Measurements from ENCODE around the gene WDR91. TPM values are rescaled to one million over a fixed set of nuclear protein-coding genes. Genes with fewer than 3 reads are reported as not detected.

Gene WDR91
- total RNA-seq, 1 donor from 2014 or later, result 5.4 TPM

- Mint-ChIP-seq H3K4me1 (peaks cover 4% of the 10 kb centered on the region), H3K27ac (no peak overlapping the region), H3K9me3 (peaks cover 12% of the 10 kb centered on the region), H3K36me3 (peaks cover 60% of the 10 kb centered on the region), H3K4me3 (no peak overlapping the region), H3K27me3 (ENCODE audit: insufficient read depth, low read depth) (peaks cover 8% of the 10 kb centered on the region)
- H2AFZ ChIP-seq (replicated peaks), result no peak overlapping the region
- no peak overlapping the region for H3K9ac ChIP-seq
- no peaks in the 10 kb centered on the region for H3K36me3 ChIP-seq
- DNase-seq (ENCODE audit: low spot score), result no peak
- no peak overlapping the region for H3K4me2 ChIP-seq
- H3K27ac ChIP-seq, result no peak overlapping the region
- no peaks in the 10 kb centered on the region for H3K4me1 ChIP-seq
- no peaks in the 10 kb centered on the region for H3K27me3 ChIP-seq
- no peaks in the 10 kb centered on the region for H3F3A ChIP-seq (ENCODE audit: low read depth)
- H3K9me3 ChIP-seq (ENCODE audit: low read depth), result peaks cover 8% of the 10 kb centered on the region
- no peak overlapping the region for H3K4me3 ChIP-seq
- H4K20me1 ChIP-seq (ENCODE audit: low read depth), result no peaks in the 10 kb centered on the region
- no peak for TF ChIP-seq EZH2phosphoT487 (IDR thresholded peaks at IDR 0.05)
- no peak for TF ChIP-seq EZH2 (IDR thresholded peaks at IDR 0.05)
- no peak for TF ChIP-seq CTCF (IDR thresholded peaks at IDR 0.05)
- H3K79me2 ChIP-seq (ENCODE audit: low read depth), result peaks cover under 1% of the 10 kb centered on the region
Measured at GRCh38 chr7:135162382-135163001, 48.8 kb downstream of the WDR91 start.

GRCh38 chr7:135161669-135162068 is 49.7 kb downstream of the WDR91 start:
- Histone ChIP-seq H3K27me3 (no peaks in the 10 kb centered on the region), H3K9me3 (ENCODE audit: low read depth) (peaks cover 8% of the 10 kb centered on the region), H3F3A (ENCODE audit: low read depth) (no peaks in the 10 kb centered on the region), H3K4me2 (no peak overlapping the region), H3K36me3 (no peaks in the 10 kb centered on the region), H3K4me3 (no peak overlapping the region), H3K9ac (no peak overlapping the region), H3K79me2 (ENCODE audit: low read depth) (no peaks in the 10 kb centered on the region), H3K4me1 (no peaks in the 10 kb centered on the region), H3K27ac (no peak overlapping the region), H2AFZ (replicated peaks) (no peak overlapping the region), H4K20me1 (ENCODE audit: low read depth) (no peaks in the 10 kb centered on the region)
- H3K4me1 Mint-ChIP-seq, result peaks cover 2% of the 10 kb centered on the region
- no peak for DNase-seq (ENCODE audit: low spot score)
- TF ChIP-seq EZH2phosphoT487 (IDR thresholded peaks at IDR 0.05) (no peak), EZH2 (IDR thresholded peaks at IDR 0.05) (no peak), CTCF (IDR thresholded peaks at IDR 0.05) (no peak)
- H3K27ac Mint-ChIP-seq, result no peak overlapping the region
- H3K36me3 Mint-ChIP-seq, result peaks cover 58% of the 10 kb centered on the region
- H3K27me3 Mint-ChIP-seq (ENCODE audit: insufficient read depth, low read depth), result peaks cover 8% of the 10 kb centered on the region
- H3K4me3 Mint-ChIP-seq, result no peak overlapping the region
- H3K9me3 Mint-ChIP-seq, result peaks cover 20% of the 10 kb centered on the region

- H3K79me2 ChIP-seq (ENCODE audit: low read depth), result no peaks in the 10 kb centered on the region
- H3F3A ChIP-seq (ENCODE audit: low read depth), result no peaks in the 10 kb centered on the region
- DNase-seq (ENCODE audit: low spot score), result no peak
- H2AFZ ChIP-seq (replicated peaks), result no peak overlapping the region
- no peak overlapping the region for H3K9ac ChIP-seq
- no peaks in the 10 kb centered on the region for H3K36me3 ChIP-seq
- Mint-ChIP-seq H3K9me3 (peaks cover 26% of the 10 kb centered on the region), H3K27me3 (ENCODE audit: insufficient read depth, low read depth) (peaks cover 6% of the 10 kb centered on the region), H3K27ac (no peak overlapping the region), H3K4me3 (no peak overlapping the region), H3K4me1 (peaks cover 2% of the 10 kb centered on the region), H3K36me3 (peaks cover 54% of the 10 kb centered on the region)
- TF ChIP-seq CTCF (IDR thresholded peaks at IDR 0.05) (no peak), EZH2 (IDR thresholded peaks at IDR 0.05) (no peak), EZH2phosphoT487 (IDR thresholded peaks at IDR 0.05) (no peak)
- H3K4me2 ChIP-seq, result no peak overlapping the region
- peaks cover 8% of the 10 kb centered on the region for H3K9me3 ChIP-seq (ENCODE audit: low read depth)
- no peaks in the 10 kb centered on the region for H3K4me1 ChIP-seq
- no peaks in the 10 kb centered on the region for H4K20me1 ChIP-seq (ENCODE audit: low read depth)
- H3K27me3 ChIP-seq, result no peaks in the 10 kb centered on the region
- no peak overlapping the region for H3K4me3 ChIP-seq
- H3K27ac ChIP-seq, result no peak overlapping the region
Measured at GRCh38 chr7:135160858-135161653, 50.3 kb downstream of the WDR91 start.
